COLO829 (cell line): ENCODE data around the gene TSPAN18.

Experiments used
- DNase-seq: peaks from one replicate; pipeline ENCODE4 v3.0.0; 2012; ENCODE audit warnings: low spot score

The TSPAN18 gene

GRCh38 chr11:44737245-44738085 is 10.7 kb downstream of the TSPAN18 start:
- no peak for DNase-seq

DNA sequence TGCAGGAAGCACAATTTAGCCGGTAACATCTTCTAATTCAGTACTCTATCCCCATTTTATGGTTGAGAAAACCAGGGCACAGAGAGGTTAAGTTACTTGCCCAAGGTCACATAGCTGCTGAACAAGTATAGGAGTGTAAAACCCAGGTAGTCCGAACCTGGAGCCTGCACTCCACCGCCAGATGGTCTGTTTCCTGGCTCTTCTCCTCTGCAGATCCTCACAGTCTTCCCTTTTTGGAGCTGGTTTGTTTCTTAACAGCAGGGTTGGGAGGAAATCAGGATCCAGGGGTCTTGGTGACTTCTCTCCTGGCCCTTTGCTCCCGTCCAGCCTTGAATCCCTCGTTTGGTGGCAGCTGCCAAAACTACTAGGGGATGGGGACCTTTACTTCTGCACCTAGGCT is 12.0 kb downstream of the TSPAN18 start:
- DNase-seq: no peak

GRCh38 chr11:44740967-44741366 is 14.2 kb downstream of the TSPAN18 start:
- peak; percentile 52 for DNase-seq

DNA sequence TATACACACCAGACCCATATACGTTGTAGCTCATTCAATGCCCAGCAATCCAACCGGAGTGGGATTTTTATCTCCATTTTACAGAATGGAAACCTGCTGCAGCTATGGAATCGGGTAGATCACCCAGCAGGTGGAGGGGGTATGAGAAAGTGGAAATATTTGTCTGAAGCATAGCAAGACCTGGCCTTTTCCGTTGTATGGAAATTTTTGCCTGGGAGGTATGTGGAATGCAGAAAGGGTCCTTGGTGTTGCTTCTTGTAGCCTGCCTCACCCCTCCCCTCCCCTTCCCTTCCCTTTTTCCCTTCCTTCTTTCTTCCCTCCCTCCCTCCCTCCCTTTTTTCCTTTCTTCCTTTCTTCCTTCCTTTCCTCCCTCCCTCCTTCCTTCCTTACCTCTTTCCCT is 15.2 kb downstream of the TSPAN18 start:
- no peak for DNase-seq

- DNase-seq: no peak
Measured at GRCh38 chr11:44742508-44743246, 15.9 kb downstream of the TSPAN18 start.

DNA sequence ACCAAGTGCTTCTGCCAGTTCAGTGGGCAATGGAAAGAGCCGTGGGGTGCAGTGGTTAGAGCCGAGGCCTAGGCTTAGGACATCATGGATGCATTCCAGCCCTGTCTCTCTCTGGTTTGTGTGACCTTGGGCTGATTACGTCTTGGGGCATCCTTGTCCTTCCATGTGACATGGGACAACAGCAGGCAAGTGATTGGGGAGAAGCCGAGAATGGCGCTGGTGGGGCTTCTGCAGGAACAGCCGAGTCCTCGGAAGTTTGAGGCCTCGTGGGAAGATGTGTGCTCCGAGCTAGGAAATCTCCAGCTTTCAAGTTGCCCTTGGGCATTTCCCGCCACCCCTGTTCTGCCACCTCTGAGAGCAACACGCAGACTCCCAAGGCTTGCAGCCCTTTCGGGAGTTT is 16.6 kb downstream of the TSPAN18 start:
- DNase-seq: no peak

GRCh38 chr11:44743959-44744557 is 17.3 kb downstream of the TSPAN18 start:
- DNase-seq: no peak

- no peak for DNase-seq
Measured at GRCh38 chr11:44746894-44747293, 20.1 kb downstream of the TSPAN18 start.

DNA sequence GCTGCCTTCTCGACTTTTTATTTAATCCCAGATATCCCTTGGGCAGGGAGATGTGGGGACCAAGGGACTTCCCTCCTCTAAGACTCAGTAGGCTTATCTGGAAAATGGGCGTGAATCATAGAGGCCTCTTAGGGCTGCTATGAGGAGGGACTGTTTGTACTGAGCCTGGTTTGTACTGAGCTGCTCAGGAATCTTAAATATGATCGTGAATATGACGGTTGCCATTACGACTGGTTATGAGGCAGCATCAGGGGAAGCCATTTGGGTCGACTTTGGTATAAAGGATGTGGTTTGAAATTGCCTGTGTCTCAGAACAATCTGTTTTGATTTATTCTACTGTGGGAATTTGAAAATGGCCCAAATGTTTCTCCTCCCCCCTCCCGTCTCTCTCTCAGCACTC is 20.6 kb downstream of the TSPAN18 start:
- DNase-seq: no peak

- no peak for DNase-seq
Measured at GRCh38 chr11:44747836-44748235, 21.1 kb downstream of the TSPAN18 start.

GRCh38 chr11:44748606-44749005 is 21.8 kb downstream of the TSPAN18 start:
- no peak for DNase-seq

- no peak for DNase-seq
Measured at GRCh38 chr11:44749189-44749588, 22.4 kb downstream of the TSPAN18 start.

- no peak for DNase-seq
Measured at GRCh38 chr11:44750551-44751465, 24.0 kb downstream of the TSPAN18 start.

GRCh38 chr11:44752300-44752699 is 25.5 kb downstream of the TSPAN18 start:
- DNase-seq: no peak

DNA sequence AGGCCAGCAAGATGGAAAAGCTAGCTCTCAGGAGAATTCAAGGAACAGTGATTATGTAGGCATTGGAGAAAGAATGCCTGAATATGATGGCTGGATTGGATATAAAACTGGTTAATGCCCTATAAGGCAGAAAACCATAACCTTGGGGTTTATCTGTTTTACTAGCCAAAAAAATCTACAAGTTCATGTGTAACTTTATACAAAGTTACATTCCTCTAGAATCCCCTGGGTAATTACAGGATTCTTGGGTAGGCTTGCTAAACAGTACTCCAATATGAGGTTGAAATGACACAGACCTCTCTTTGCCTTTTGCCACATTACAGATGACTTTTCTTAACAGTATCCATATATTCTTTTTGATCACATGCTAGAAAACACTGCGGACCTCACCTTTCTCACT is 26.0 kb downstream of the TSPAN18 start:
- no peak for DNase-seq

DNA sequence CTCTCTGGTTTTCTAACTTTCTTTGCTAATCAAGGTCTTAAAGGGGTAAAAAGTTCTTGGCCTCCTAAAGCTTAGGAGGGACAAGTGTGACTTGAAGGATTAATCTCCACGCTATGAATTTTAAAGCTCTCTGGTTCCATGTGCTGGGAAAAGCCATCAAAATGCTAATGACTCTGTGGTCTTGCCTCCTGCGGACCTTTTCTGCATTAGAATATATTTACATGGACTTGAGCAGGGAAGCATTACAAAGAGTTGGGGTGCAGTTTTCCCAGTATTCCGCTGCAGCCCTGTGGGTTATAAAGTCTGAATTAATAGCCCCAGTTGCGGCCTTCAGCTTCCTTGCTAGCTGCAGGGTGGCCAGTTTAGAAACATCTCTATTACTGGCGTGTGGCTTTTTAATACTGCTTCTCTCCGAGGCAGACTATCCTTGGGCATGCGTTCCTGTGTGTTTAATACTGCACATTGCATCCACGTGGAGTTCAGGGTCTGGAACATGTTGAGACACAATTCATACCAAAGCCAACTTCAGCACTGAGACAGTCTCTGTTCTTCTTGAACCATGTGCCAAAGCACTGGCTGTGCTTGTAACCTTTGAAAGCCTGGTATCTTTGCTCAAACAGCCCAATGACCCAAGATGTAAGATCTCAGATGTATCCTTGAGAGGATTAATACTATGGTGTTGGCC is 27.3 kb downstream of the TSPAN18 start:
- DNase-seq: no peak

DNA sequence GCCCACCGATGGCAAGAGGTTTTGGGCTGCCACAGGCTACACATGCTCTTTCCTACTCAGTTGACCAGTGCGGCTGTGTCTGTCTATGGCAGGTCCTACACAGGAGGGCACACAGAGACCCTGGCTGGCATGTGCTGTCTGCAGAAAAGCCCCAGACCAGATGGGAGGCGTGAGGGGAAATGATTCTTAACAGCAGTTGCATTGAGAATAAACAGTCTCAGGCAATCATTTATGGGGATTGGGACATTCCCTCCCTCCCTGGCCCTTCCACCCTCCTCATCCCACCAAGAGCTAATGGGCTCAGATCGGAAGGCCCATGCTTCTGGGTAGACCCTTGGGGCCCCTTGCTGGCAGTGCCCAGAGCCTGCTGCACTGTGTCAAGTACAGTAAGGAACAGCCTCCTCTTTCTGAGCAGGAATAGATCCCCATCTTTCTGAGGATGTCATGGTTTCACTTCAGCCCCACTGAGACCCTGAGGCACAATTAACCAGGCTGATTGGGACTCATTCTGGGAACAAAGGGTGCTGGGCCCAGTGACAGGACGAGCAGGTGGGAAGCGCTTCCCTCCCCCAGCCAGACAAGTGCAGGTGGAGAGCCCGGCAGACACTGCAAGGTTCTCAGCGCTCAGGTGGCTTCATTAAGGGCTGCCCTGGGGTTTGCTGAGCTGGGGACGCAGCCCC is 28.3 kb downstream of the TSPAN18 start:
- no peak for DNase-seq

DNA sequence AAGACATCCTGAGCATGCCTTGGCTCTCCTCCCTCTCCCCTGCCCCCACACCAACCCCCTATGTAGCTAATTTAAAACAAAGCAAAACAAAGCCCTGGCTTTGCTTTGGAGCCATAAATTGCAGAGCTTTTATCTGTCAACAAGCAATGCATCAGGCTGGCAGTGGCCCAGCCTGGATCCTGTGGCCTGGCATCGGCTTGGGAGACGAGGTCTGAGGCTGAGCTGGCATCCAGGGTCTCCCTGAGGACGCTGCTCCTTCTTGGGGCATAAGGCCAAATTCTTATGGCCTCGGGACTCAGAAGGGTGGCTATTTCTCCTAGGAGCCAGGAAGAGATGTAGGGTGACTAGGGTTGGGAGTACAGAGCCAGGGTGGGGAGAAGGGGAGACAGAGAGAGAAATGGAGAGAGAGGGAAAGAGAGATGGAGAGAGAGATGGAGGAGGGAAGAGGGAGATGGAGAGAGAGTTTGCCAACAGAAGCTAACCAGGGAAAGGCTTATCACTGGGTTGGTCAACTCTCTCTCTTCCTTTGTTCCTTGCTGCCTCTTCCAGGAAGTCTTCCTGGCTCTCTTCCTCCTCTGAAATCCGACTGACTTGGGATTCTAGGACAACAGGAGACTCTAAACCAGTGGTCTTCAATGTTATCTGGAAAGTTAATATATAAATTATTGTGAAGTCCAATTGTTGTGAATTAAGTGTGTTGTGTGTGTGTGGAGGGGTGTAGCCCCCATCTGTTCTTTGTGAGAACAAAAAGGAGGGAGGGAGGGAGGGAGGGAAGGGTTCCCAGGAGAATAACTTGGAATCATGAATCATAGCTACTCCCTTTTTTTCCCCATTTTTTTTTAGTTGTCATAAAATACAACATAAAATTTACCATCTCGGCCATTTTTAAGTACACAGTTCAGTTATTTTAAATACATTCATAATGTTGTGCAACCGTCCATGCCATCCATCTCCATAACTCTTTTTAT is 29.1 kb downstream of the TSPAN18 start:
- DNase-seq: no peak

DNA sequence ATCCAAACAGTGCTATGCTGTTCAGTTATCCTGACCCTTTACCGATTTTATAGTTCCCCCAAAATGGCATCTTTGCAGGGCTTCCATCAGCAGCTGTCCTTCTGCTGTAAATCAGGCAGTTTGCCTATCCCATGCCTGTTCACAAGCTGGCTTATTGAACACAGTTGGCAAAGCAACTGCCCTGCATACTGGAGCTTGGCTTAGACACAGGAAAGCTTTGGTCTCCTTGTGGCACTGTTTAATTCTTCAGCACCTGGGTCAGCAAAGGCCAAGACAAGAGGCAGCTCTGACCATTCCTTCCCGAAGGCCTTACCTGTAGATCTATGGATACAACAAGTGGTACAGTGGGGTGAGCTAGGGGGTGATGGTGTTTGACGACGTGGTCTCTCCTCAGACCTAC is 32.2 kb downstream of the TSPAN18 start:
- DNase-seq: no peak
